Fibroblast of skin of left quadriceps (primary cell): Measurements from ENCODE around the gene OR51A4.
"Not testable (repeated sequence)": the region's sequence is repeated elsewhere in the genome, so short reads cannot be mapped to it uniquely, and the experiment has no call there.

Source experiments
- DNase-seq, 2 experiments: peaks; one replicate each; pipeline ENCODE4 v3.0.0-alpha.2; 2013; ENCODE audit warnings: low read depth in 2 of 2

Gene OR51A4

GRCh38 chr11:4947505-4947904 lies at the start of gene OR51A4:
Gene OR51A4, minus strand, starts transcription at chr11:4947605. Its CDS starts 505 bp downstream, at chr11:4947100.
- DNase-seq, result no peak

GRCh38 chr11:4994551-4994950 lies 47.1 kb upstream of the OR51A4 start, which contains the start of gene OR51L1:
Gene OR51L1, plus strand, starts transcription at chr11:4994851. Its CDS starts 4,132 bp downstream, at chr11:4998983.
- no peak for DNase-seq

- DNase-seq, result no peak
These were observed 43.7 kb upstream of the OR51A4 start for GRCh38 chr11:4991060-4991459.

- DNase-seq, result no peak
These were observed 36.4 kb upstream of the OR51A4 start for GRCh38 chr11:4983841-4984240.

GRCh38 chr11:4982678-4983077 lies 35.3 kb upstream of the OR51A4 start:
- no peak for DNase-seq

- no peak for DNase-seq
These were observed 31.6 kb upstream of the OR51A4 start for GRCh38 chr11:4979036-4979435.

GRCh38 chr11:4975436-4975835 lies 28.0 kb upstream of the OR51A4 start:
- DNase-seq, result no peak

- DNase-seq, result no peak
These were observed 15.4 kb upstream of the OR51A4 start for GRCh38 chr11:4962816-4963215.

- DNase-seq, result no peak
These were observed 13.5 kb upstream of the OR51A4 start for GRCh38 chr11:4960877-4961276.

GRCh38 chr11:4957396-4957795 lies 10.0 kb upstream of the OR51A4 start:
- DNase-seq, result no peak

GRCh38 chr11:4955613-4956012 lies 8.2 kb upstream of the OR51A4 start, which contains the start of gene OR51A2:
Gene OR51A2, minus strand, starts transcription at chr11:4955713. Its CDS starts 0 bp downstream, at chr11:4955713.
- DNase-seq, result not testable (repeated sequence)

- no peak for DNase-seq
These were observed 10.7 kb downstream of the OR51A4 start for GRCh38 chr11:4936745-4937144.

- DNase-seq, result no peak
These were observed 14.7 kb downstream of the OR51A4 start for GRCh38 chr11:4932751-4933150.

- DNase-seq, result no peak
These were observed 20.8 kb downstream of the OR51A4 start for GRCh38 chr11:4926608-4927007.

- no peak for DNase-seq
These were observed 23.2 kb downstream of the OR51A4 start, which contains the start of gene OR51G1 for GRCh38 chr11:4924239-4924638. Gene OR51G1, minus strand, starts transcription at chr11:4924339. Its CDS starts 0 bp downstream, at chr11:4924339.

- DNase-seq, result no peak
These were observed 25.1 kb downstream of the OR51A4 start for GRCh38 chr11:4922304-4922703.

GRCh38 chr11:4921796-4922195 lies 25.6 kb downstream of the OR51A4 start:
- DNase-seq, result no peak

- DNase-seq, result no peak
These were observed 28.2 kb downstream of the OR51A4 start, which contains the start of gene OR51G2 for GRCh38 chr11:4919250-4919649. Gene OR51G2, minus strand, starts transcription at chr11:4919350. Its CDS starts 3,687 bp downstream, at chr11:4915663.

- no peak for DNase-seq
These were observed 30.8 kb downstream of the OR51A4 start for GRCh38 chr11:4916581-4916980.

GRCh38 chr11:4903484-4903883 lies 43.9 kb downstream of the OR51A4 start, which contains the start of gene OR51A7:
Gene OR51A7, plus strand, starts transcription at chr11:4903783. Its CDS starts 3,587 bp downstream, at chr11:4907370.
- DNase-seq, result no peak
